IMR-90 (cell line): Measurements from ENCODE around the gene DNASE2.

Experiments
- CTCF ChIP-seq: conservative IDR thresholded peaks from 2 replicates; pipeline ENCODE4 v1.5.1; 2012; ENCODE audit warnings: mild to moderate bottlenecking, low read depth, low read length, improper control_type of control experiment
- MXI1 ChIP-seq: IDR thresholded peaks from 2 replicates; pipeline ENCODE4 v1.6.1; 2012; ENCODE audit warnings: low read depth, mild to moderate bottlenecking, low read length, moderate library complexity, borderline replicate concordance
- POLR2A ChIP-seq: IDR thresholded peaks from 2 replicates; pipeline ENCODE4 v1.6.1; 2012; ENCODE audit warnings: mild to moderate bottlenecking, low read depth, low read length
- RFX5 ChIP-seq: IDR thresholded peaks from 2 replicates; pipeline ENCODE4 v1.8.0; 2012; ENCODE audit warnings: low read depth, mild to moderate bottlenecking, low read length, moderate library complexity

- TF ChIP-seq POLR2A: no peak
- no peak for TF ChIP-seq CTCF
- TF ChIP-seq MXI1: no peak
- no peak for TF ChIP-seq RFX5
Measured at GRCh38 chr19:12907166-12907565, 25.9 kb upstream of the DNASE2 start.
